Ureter (tissue), 1 donor: ENCODE measurements around the gene RAB17. TPM values are rescaled to one million over a fixed set of nuclear protein-coding genes. Genes with fewer than 3 reads are reported as not detected.
A peak's percentile ranks its signal among the peaks of the same experiment; 100 is the strongest.
"Not testable (repeated sequence)": the region's sequence is repeated elsewhere in the genome, so short reads cannot be mapped to it uniquely, and the experiment has no call there.

Experiments
- DNase-seq: peaks from one replicate; pipeline ENCODE4 v3.0.0-alpha.2; 2020; ENCODE audit warnings: low spot score
- total RNA-seq: library from RNA; stranded (reverse); gene quantifications from one replicate; pipeline ENCODE4 v1.2.4, GENCODE V29; 2023
- donor health status: DM: yes; HTN: yes; CAD: no.

Gene RAB17
- total RNA-seq, 1 donor from 2014 or later: 24.2 TPM

DNA sequence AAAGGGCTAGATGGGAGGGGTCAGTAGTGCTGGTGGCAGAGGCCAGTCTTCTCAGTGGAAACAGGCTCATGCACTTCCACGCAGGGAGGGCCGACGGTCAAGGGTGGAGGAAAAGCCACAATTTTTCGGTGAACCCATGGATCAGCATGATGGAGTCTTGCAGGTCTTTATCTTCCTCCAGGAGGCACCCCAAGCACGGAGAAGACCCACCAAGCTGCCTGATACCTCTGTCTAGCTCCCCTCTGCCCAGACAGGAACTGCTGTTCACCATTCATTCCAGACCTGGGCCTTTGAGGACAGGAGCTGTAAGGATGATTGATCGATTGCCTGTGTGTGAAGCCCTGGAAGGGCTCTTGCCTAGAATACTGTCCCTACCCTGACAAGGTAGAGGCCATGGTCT, 34.0 kb upstream of the RAB17 start:
- DNase-seq: no peak

- no peak for DNase-seq
Observed at GRCh38 chr2:237623428-237624403, 33.2 kb upstream of the RAB17 start.

- DNase-seq: no peak
Observed at GRCh38 chr2:237618449-237618848, 27.9 kb upstream of the RAB17 start.

GRCh38 chr2:237617587-237617982, 27.1 kb upstream of the RAB17 start:
- no peak for DNase-seq

DNA sequence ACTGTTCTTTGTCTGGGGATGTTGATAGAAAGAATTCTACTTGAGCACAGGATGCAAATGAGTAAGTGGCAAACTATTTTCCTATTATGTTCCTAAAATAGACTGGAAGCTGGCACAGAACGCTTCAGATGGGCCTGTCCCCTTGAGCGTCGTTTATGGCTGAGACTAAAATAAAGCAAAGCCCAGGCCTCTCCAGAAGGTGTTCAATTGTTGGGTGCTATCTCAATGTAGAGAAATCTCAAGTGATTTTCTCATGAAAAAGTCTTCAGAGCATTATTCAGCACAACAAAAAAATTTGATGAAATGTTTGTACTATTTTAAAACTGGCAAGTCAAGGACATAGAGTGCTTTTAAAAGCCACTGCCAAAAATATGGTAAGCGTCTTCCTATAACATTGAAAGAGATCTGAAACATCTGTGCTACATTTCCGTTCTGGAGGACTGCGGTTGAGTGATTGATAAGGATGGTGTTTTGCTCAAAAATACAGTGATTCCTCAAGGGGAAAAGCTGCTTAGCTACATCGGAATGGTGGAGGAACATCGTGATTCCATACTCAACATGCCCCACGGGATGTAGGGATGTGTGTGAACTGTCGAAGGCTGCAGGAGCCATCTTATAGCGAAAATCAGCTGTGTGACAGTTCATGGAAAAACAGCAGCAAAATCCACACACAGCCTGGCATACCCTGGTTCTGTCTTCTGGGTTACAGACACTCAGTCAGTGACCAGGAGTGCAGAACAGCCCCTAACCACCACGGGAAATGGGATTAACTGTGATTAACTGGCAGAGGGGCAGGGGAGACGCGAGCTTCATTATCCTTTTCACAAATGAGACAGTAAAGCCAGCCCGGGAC, 26.4 kb upstream of the RAB17 start:
- no peak for DNase-seq

GRCh38 chr2:237616373-237616733, 25.8 kb upstream of the RAB17 start:
- DNase-seq: no peak

DNA sequence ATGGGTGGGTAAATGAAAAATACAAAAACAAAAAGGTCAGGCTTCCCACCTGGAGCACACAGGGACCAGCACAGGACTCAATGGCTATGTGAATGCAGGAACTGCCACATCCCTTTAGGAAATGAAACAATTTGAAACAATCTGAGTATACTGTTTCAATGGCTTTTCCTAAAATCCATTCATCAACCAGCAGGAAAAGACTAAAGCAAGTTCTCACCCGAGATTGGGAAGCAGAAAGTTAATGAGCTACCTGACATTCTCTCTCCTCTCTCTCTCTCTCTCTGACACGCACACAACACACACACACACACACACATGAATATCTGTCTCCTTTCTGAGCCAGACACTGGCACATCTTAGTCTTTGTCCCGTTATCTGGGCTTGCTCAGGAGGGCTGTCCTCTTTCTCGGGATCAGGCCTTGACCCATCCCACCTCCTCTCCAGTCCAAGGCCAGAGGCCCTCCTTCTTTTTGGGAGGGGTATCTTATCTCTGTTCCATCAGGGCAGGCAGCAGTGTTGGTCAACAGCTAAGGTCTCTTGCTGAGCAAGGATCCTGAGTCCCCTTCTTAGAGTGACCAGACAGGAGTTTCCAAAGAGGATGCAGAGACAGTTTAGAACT, 25.2 kb upstream of the RAB17 start:
- DNase-seq: no peak

GRCh38 chr2:237614151-237614720, 23.7 kb upstream of the RAB17 start:
- DNase-seq: no peak

GRCh38 chr2:237613679-237614078, 23.1 kb upstream of the RAB17 start:
- DNase-seq: no peak

DNA sequence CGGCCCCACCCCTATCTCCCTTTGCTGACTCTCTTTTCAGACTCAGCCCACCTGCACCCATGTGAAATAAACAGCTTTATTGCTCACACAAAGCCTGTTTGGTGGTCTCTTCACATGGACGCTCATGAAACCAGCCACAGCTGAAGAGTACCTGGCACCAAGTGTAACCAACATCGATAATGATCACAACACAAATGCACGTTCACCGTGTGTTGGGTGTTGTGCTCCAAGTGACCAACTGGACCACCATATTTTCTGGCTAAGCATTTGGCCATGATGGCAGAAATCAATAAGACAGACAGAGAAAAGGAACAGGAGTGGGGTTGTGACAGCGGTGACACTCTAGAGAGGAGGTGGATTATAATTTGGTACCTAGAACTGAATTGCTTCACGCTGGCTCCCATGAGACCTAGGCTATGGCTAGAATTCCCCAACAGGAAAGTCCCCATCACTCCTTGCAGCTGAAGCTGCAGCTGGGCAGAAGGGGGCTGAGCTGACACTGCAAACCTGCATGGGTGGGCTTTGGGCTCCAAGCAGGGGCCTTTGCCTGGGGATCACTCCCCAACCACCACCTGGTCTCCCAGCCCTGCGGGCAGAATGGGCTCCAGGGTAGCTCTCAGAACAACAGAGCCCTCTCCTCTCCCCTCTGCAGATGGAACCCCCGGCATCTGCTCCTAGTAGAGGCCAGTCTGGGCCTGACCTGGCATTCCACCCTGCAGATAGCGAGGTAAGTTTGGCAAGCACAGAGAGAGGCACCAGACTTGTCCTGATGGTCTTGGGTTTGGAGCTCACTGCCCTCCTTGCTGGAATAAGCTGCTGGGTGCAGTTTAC, 22.2 kb upstream of the RAB17 start:
- DNase-seq: no peak

GRCh38 chr2:237606522-237606921, 16.0 kb upstream of the RAB17 start:
- DNase-seq: not testable (repeated sequence)

GRCh38 chr2:237604960-237605359, 14.4 kb upstream of the RAB17 start:
- no peak for DNase-seq

DNA sequence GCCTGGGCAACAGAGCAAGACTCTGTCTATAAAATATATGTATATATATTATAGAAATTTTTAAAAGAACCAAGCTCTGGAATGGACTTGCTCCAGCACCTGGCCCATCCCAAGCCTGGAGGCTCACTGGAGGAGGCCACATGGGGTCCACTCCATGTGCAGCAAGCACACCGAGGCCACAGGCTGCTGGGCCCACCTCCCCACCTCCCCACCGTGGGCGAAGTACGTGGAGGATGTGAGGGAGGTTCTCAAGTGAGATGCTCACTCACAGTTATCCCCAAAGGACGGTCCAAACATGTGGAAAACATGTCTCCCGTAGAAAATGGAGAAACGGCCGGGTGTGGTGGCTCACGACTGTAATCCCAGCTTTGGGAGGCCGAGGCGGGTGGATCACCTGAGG, 13.9 kb upstream of the RAB17 start:
- no peak for DNase-seq

GRCh38 chr2:237603718-237604362, 13.3 kb upstream of the RAB17 start:
- DNase-seq: no peak

DNA sequence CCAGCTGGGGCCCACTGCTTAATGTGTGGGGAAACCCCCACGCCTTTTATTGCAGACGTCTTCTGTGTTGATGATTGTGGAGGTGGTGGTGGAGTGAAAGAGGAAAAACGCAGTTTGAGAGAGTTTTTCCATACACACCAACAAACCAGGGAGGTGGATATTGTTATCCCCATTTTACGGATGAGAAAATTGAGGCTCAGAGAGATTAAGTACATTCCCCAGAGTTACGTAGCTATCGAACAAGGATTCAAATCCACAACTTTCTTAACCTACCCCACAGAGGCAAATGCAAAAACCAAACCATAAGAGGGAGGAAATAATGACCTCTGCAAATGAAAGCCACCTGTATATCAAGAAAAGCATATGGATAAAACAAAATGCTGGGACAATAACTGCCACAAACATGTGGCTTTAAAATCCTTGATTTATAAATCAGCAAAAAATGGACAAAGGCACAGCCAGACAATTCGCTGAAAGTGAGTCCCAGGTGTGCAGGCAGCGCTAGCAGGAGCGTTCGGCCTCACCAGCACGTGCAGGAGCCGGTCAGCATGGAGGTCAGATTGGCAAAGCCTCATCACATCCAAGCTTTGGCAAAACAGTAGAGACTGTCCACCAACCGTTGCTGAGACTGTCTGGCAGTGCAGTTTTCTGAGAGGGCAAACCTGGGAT, 12.6 kb upstream of the RAB17 start:
- DNase-seq: no peak

GRCh38 chr2:237602409-237602808, 11.9 kb upstream of the RAB17 start:
- no peak for DNase-seq

DNA sequence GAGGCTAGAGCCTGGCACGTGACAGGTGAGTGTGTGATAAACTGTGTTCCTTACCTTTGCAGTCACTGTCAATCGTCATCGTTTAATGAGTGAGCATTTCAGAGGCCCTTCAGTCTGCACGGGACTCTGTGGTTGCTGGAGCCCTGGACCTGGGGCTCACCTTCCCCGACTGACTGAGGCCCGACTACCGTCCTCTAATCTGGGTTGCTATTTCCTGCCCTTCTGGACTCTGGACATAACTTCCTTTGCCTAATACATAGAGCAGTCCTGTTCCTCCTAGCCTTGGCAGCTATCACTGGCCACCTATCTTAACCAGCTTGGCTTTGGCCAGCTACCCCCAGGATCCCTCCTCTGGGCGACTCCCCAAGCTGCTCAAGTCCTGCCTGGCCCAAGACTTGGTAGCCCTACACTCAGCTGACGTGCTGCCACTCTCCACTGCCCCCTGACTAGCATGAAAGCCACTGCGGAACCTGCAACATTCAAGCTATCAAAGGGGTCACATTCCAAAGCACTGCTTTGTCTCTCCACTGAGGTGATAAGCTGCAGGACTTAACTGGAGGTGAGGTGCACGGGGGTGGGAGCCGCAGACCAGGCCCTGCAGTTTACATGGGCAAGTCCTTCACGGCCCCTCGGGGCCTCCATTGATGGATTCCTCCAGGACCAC, 11.1 kb upstream of the RAB17 start:
- no peak for DNase-seq

DNA sequence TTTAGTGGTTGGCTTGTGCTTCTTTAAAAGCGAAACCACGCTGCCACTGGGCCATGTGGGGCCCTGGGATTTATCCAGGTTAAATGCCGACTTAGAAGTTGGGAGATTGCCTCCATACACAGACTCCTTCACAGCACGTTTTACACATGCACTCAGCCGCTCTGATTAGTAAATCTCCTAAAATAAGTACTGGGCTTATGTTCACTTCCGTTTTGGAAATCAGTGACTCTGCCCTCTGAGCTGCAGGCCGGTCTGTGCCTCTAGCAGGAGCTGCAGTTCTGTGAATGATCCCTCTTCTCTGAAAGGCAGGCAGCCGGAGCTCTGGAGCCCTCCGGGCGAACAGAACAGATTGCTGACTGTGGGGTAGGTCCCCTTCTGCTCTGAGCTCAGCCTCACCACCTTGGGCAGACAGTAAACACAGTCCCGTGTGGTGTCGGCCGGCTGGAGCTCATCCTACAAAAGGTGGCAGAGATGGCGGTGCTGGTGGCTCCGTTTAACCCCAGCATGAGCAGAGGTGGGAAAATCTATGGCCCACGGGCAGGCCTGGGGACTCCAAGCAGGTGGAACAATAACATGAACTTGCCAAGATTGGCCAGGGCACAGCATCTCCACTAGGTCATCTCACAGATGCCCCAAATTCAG, 9.8 kb upstream of the RAB17 start:
- DNase-seq: peak; percentile 69
